Bone marrow (tissue), 2 donors: ENCODE data around the gene NXT1.
"Not testable (repeated sequence)": the region's sequence is repeated elsewhere in the genome, so short reads cannot be mapped to it uniquely, and the experiment has no call there.

Source experiments
- DNase-seq, 2 donors: peaks; one replicate each; lab custom pipeline; 2025; lab: John Stamatoyannopoulos, UW

The NXT1 gene

GRCh38 chr20:23350196-23350903 lies at the start of gene NXT1:
Gene NXT1, plus strand, starts transcription at chr20:23350791. Its CDS starts 3,251 bp downstream, at chr20:23354042.
- peak; percentile 79 to 85 for DNase-seq

GRCh38 chr20:23301436-23302050 lies 49.0 kb upstream of the NXT1 start:
- DNase-seq = no peak

GRCh38 chr20:23302386-23302785 lies 48.2 kb upstream of the NXT1 start:
- DNase-seq = no peak

- DNase-seq = no peak
These were observed 47.8 kb upstream of the NXT1 start for GRCh38 chr20:23302801-23303200.

- no peak for DNase-seq
These were observed 47.1 kb upstream of the NXT1 start for GRCh38 chr20:23303325-23304102.

GRCh38 chr20:23304616-23305015 lies 46.0 kb upstream of the NXT1 start:
- no peak for DNase-seq

- no peak for DNase-seq
These were observed 45.5 kb upstream of the NXT1 start for GRCh38 chr20:23305098-23305497.

GRCh38 chr20:23307393-23307792 lies 43.2 kb upstream of the NXT1 start:
- not testable (repeated sequence) for DNase-seq

- DNase-seq = no peak
These were observed 42.6 kb upstream of the NXT1 start for GRCh38 chr20:23308024-23308423.

GRCh38 chr20:23308908-23309307 lies 41.7 kb upstream of the NXT1 start:
- no peak for DNase-seq

- DNase-seq = no peak
These were observed 40.8 kb upstream of the NXT1 start for GRCh38 chr20:23309781-23310180.

- no peak for DNase-seq
These were observed 38.6 kb upstream of the NXT1 start for GRCh38 chr20:23311947-23312506.

- DNase-seq = no peak
These were observed 37.3 kb upstream of the NXT1 start for GRCh38 chr20:23313271-23313670.

GRCh38 chr20:23314699-23315098 lies 35.9 kb upstream of the NXT1 start:
- no peak for DNase-seq

GRCh38 chr20:23315099-23315498 lies 35.5 kb upstream of the NXT1 start:
- DNase-seq = no peak

GRCh38 chr20:23316626-23317025 lies 34.0 kb upstream of the NXT1 start:
- DNase-seq = no peak

GRCh38 chr20:23317081-23317480 lies 33.5 kb upstream of the NXT1 start:
- DNase-seq = no peak

- no peak for DNase-seq
These were observed 32.2 kb upstream of the NXT1 start for GRCh38 chr20:23318347-23318746.

GRCh38 chr20:23320317-23320716 lies 30.3 kb upstream of the NXT1 start:
- no peak for DNase-seq

GRCh38 chr20:23325107-23325506 lies 25.5 kb upstream of the NXT1 start:
- no peak for DNase-seq

GRCh38 chr20:23326774-23327173 lies 23.8 kb upstream of the NXT1 start:
- no peak for DNase-seq

- DNase-seq = no peak
These were observed 22.8 kb upstream of the NXT1 start for GRCh38 chr20:23327617-23328333.
